Fibroblast of the conjunctiva (primary cell): ENCODE measurements around the gene DPF3.

Experiments used
- DNase-seq: peaks from one replicate; pipeline ENCODE4 v3.0.0-alpha.2; 2010; ENCODE audit warnings: low read depth

DPF3 gene

DNA sequence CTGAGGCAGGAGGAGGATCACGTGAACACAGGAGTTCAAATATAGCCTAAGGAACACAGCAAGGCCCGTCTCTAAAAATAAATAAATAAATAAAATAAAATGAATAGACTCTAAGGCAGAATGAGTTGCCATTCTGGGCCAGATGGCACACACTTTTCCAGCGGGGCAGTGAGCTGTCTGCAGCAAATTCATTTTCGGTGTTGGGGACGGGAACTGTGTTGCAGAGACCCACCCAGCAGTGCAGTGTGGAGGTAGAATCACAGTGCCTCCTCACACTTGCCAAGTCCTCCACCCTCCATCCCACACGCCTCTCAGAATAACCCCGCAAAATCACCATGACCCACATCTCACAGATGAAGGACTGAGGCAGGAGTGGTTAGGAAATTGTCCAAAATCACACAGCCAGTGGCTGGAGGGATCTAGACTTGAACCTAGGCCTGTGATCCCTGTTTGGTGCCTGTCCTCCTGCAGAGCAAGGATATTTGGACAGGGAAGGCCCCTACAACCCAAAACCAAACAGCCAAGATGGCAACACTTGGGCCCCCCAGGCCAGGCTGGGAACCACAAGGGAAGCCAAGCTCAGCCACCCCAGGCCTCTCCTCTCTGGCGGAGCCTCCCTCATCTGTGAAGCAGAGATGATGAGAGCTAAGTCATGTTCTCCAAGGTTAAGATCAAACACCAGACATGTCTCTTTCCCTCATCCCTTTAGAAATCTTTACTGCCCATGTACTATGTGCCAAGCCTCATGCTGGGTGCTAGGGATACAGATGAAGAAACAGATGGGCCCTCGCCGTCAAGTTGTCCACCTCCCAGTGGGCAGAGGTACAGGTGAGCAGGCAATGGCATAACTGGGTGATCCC is 152.7 kb downstream of the DPF3 start:
- DNase-seq, result no peak

DNA sequence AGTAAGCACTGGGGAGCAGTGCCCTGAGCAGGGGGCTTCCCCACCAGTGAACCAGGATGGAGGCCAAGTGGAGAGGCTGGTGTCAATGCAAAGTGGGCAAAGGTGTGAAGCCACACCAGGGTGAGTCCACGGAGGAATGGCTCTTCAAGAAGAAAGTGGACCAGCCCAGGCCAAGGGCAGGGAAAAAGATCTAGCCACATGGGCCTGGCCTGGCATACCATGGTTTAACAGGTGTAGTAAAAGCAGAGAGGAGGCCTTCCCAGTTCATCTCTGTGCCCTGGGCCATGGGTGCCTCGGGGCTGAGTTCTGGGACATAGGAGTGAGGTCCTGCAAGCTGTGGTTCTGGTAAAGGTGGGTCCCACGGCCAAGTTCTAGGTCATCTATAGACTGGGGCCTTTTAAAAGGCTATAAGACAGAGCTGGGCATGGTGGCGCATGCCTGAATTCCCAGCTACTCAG is 153.4 kb downstream of the DPF3 start:
- no peak for DNase-seq

DNA sequence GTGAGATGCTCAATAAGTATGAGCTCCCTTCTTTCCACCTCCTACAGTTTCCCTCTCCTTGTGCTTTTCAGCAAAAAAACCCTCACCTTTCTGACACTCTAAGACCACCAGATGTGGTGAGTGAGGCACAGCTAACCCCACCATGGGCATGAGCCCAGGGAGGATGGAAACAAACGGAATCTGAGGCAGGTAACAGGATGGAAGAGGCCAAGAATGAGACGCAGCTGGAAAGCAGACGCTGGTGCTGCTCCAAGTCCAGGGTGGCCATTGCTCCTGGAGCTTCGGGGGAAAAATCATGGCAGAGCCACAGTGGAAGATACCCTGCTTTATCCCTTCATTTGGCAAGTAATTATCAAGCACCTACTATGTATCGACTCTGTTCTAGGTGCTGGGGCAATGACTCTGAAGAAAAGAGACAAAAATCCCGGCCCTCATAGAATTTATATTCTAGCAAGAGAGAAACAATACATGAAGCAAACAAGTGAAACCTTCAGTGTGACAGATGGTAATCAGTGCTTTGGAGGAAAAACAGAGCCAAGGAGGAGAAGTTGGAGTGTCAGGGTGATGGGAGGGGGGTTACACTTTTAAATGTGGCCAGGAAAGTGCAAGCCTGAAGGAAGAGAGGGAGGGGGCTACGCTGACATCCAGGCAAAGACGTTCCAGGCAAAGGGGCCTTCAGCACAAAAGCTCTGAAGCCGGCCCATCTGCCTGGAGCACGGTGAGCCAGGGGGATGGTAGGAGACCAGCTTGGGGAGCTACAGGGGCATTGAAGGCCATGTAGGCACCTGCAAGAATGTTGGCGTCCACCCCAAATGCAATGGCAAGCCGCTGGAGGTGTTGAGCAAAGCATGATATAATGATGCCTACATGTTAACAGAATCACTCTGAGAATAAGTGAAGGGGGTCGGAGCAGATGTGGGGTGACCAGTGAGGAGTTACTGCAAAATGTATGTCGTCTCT is 154.2 kb downstream of the DPF3 start:
- no peak for DNase-seq

DNA sequence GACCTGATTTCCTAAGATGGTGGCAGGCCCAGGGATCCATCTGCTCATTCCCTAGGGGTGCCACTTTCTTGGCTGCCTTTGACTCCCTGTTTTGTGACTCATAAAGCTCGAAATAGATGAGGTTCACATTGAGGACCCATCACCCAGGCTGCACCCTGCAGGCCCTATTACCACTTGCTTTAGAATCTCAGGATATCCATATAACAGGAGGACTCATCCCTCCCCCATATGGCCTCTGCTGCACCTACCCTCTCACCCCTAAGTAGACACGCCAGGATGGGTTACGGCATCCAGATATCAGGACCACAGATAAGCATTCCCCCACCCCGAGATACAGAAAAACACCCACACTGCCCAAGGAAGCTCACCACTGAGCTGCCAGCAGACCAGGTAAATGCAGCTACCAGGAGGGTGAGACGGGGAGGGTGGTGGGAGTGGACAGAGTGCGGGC is 155.7 kb downstream of the DPF3 start:
- DNase-seq, result no peak

DNA sequence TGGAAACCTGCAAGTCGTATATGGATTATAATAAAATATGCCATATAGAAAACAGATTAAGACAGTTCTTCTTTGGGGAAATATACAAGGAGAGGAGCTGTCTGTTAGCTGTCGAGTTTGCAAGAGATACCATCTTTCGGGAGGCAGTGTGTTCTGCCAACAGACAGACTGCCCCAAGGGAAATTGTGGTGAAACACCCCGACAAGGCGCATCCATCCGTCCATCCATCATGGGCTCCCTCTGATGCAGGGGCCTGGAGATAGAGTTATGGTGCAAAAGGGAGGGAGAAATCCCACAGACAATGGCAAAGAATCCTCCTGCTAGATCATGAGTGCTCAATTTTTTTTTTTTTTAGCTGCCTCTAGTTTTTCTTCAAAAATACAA is 156.3 kb downstream of the DPF3 start:
- no peak for DNase-seq

DNA sequence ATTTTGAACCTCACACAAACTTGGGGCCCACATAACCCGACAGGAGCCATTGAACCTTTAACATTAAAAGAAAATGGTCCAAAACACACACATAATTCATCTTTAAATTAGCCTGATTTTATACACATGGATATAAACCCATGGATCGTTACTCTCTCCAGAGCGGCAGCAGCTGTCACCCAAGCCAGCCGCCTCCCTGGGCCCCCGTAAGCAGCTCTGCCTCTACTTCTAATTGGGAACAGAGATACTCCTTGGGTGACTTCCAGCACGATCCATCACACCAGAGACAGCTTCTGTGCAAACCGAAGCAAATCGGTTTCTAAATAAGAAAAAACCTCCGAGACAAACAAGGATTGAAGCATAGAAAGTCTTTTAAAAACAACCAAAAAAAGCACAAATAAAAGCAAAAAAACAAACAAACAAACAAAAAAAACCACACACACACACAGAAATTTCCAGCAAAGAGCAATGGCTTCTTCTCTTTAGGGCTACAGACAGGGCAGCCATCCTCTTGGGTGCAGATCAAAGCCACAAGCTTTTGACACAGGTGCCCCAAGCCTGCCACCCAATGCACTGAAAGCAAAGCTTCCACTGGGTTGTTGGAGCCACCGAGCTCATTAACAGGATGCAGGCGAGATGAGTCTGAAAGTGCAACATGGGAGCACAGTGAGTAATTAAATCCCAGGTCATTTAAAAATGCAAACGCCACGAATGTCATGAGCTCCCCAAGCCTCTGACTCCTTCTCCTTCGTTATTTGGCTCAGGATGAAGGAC is 156.9 kb downstream of the DPF3 start:
- no peak for DNase-seq

DNA sequence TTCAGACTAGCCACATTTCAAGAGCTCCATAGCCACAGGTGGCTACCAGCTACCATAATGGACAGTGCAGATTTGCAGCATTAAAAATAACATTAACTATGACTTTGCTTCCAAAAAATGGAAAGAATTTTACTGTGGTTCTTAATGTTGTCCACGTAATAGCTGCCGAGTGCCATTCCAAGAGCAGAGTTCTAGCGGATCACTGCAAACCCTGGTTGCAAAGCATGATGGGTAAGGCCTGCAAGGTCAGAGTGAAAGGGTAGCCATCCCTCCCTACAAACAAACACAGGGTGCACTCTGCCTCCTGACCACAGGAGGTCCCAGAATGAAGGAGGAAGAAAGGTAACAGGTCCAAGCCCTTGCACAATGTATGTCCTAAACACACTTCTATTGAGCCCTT is 157.6 kb downstream of the DPF3 start:
- DNase-seq, result peak; percentile 52

DNA sequence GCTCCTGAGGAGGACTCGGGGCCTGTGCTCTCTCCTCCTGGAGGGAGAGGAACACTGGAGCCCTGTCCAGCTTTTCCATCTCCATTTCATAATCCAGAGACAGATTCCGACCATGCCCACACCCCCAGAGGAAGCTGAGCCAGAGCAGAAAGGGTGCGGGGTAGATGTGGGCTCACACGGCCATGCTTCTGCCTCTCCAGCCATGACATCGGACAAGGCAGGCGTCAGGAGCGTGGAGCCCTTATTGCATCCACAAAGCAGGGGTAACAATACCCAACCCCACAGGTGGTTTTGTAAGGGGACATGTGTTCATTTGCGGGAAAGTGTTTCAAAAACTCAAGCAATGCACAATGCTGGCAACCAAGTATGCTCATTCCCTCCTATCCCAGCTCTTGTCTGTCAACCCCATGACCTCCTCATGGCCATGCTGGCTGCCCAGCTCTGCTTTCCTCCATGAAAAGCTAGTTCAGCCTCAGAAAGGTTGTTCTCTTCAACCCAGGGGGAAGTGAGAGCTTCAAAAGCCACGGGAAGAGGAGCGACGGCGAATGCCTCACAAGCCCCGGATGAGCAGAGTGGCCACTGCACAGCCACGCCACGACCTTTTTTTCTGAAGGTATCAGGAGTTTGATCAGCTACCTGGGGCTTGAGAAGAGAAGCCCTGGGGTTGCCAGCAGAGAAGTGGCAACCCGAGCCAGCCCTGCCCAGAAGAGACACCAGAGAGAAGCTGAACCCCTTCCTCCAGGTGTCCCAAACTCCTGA is 161.7 kb downstream of the DPF3 start:
- DNase-seq, result no peak

DNA sequence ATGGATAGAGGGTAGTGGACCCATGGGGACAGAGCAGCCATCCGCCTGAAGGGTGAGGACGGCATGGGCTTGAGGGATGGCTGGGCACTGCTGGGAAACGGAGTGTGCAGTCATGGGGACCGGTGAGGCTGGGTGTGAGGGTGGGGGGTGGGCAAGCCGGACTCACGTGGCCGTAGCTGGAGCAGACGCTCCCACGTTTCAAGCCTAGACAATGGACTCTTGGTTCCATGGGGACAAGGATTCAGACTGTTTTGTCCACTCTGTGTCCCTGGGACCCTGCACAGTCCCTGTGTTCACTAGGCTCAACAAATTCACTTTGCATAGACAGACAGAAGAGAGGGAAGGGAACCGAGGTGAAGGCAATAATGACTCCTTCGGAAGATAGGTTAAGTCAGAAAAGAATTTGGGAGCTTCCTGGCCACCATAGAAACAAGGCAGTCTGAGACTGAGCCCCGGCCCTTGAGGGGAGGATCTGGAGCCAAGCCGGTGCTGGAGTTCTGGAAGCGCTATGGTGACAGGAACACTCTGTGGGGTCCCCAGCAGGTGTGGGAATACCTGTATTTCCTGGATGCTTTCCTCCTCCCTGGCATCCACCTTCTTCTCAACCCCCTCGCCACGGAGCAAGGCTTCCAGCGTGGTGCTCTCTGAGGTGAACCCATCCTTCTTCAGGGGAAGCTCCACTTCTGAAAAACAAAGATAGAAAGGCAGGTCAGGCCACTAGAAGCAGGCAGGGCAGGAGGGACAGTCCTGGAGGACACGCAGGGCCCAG is 162.5 kb downstream of the DPF3 start:
- DNase-seq, result no peak

DNA sequence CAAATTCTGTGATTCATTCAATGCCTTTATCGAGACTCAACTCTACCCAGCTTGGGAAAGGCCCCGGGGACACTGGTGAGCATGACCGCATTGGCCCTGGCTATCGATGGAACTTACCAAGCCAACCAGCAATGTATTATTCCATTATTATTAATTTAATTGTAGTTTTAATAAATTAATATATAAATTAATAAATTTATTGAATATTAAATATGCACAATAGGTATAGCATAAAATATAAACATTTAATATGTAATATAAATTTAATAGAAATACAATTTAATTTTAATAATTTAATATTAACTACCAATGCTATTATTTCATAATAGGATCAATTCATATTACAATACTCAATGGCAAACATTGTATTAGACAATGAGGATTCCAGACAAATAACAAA is 163.4 kb downstream of the DPF3 start:
- no peak for DNase-seq

DNA sequence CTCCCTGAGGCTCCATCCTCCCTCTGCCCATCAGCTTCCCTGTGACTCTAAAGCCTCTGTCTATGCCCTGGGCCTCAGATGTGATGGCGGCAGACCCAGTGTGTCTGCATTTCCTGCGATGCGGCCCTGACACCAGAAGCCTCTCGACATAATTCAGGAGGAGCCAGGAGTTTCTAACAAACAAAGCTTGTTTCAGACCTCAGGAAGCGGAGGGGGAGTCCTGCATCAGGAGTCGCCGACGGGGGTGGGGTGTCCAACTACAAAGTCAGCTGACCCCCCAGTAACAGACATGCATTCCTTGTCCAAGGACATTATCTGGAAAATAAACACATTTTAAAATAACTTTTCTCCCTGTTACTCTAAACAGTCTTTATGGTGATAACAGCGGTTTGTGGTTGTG is 167.5 kb downstream of the DPF3 start:
- DNase-seq, result no peak

DNA sequence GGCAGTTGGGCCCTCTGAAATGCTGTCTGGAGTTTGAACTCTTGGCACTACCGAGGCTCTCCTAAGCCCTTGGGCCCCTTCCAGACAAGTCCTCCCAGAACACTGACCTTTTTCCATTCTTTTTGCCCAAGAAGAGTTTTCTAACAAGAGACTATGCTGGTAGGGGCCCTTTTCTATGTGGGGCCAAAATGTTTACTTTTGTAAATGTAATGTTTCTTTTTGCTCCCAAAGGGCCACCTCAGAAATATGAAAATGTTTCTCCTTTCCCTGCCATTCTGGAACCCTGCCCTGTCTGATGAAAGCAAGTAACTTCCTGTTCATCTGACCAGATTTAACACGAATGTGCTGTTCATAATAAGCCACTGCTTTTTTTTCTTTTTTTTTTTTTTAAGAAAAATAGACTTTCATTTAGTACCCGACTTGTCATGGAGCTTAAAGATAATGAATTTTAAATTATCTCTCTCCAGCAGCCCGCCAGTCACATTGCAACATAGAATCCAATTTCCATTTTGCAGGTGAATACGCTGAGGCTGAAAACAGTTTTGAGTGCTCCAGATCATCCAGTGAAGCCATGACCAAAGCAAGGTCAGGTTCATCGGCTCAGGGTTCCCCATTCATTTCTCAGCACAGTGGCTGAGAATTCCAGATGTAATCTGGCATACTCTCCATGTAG is 169.9 kb downstream of the DPF3 start:
- DNase-seq, result peak; percentile 65

DNA sequence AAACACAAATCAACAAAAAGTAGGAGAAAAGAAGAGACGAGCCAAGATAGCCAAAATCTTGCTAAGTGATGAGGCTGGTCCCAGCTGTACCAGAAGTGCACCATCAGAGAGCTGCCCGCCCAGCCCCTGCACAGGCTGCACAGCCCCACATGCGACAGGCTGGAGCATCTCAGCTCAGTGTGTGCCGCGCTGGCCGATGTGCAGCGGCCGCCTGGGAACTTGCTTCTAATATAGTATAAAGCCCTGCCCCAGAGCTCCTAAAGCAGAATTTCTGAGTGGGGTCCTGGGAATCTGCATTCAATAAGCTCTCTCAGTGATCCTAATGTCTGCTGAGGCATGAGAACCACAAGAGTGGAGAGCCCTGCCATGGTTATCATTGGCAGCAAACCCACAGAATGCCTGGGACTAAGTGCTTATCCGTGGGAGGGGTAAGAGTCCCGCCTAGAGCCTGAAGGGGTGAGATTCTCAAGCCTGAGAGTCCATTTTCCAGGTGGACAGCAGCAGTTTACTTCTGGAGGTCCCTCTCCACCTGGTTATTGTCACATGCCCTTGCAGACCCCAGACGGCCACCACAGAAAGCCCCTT is 171.6 kb downstream of the DPF3 start:
- DNase-seq, result no peak

DNA sequence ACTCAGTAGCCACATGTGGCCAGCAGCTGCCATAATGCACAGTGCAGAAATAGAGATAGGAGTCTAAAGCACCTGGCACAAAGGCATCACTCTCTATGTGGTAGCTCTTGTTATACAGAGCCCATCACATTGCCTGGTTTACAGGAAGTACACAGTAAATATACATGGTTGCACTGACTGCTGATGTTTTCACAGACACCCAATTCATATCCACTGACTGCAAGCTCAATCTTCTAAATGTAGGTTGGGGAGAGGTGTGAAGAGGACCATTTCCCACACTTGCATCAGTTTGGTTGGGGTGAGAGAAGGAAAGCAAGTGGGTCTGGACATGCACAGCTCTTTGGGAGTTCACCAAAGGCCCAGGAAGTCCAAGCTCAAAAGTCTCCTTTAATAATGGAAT is 172.8 kb downstream of the DPF3 start:
- no peak for DNase-seq

DNA sequence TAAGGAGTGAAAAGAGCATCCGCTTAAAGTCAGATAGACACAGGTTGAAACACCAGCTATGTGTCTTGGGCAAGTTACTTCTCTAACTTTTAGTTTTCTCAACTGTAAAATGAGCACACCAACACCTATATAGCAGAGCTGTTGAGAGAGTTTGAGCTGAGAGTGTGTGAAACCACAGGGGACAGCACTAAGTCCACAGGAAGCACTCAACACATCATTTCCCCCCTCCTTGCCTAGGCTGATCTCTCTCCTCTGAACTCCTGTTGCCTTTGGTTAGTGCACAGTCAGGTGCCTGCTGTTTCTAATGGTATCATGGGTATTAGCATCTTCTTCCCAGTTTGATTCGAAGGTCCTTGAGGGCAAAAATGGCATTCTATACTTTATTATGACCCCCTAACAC is 176.7 kb downstream of the DPF3 start:
- no peak for DNase-seq

DNA sequence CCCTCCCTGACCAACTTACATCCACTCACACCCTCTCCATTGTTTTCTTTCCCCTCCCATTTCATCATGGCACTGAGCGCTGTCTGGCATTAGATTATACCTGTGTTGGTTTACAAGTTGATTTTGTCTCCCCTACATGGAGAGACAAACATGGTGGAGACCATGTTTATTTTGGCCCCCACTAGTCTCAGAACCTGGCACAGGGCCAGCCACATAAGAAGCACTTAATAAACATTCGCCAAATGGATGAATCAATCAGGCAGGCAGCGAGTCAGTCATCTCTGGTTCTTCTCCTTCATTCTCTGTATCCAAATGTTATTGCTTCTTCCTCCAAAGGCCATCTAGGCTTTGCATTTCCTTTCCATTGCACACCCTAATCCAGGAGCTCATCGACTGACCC is 177.4 kb downstream of the DPF3 start:
- no peak for DNase-seq

DNA sequence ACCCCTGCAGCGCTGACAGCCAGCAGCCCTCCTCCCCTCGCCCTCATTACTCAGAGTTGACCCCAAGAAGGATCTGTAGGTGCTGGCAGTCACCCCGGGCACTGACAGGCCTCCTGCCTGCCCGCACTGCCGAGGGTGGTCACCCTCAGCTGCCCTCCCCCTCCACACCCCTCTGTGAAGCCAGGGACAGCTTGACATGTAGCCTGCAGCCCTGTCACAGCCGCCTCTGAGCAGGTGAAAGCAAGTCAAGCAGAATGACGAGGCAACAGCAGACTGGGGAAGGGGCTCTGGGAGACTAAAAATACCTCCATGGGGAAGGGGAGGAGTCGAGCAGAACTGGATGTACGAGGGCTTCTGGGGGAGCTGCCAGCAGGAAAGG is 178.1 kb downstream of the DPF3 start:
- no peak for DNase-seq

DNA sequence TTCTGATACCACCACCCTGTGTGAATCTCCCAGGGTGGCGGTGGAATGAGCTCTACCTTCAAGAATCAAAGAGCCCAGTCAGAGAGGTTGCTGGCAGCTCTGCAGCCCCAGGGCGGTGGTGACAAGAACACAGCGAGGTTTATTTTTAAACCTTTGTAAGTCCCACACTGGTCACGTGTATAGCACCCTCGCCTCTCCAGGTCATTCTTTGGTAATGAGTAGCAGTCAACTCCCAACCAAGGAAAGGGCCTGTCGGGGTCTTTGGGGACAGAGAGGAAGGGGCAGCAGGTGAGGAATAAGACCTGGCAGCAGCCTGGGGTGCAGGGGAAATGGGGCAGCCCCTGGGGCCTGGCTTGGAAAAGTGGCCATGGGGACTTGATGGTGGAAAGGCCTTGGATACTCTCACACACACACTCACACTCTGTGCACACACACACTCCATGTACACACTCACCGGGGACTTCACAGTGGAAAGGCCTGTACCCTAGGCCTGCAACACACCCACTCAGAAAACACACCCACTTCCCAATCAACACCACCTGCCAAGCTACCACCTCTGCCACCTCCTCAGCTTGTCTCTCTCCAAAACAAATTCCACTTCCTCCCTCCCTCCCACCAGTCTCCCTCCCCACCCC is 178.6 kb downstream of the DPF3 start:
- DNase-seq, result no peak

DNA sequence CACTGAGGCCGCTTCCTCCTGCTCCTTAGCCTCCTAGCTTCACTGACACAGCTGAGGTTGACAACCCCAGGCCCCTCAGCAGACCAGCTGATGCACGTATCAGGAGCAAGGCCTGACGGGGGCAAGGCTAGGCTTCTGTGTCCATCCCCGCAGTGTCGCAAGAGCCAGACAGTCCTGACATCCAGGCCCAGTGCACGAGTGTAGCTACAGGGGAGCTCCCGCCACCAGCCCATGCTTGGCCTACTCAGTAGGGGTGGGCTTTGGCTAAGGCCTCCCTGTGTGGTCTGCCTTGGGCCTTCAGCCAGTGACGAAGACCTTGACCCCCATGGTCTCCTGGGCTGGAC is 179.1 kb downstream of the DPF3 start:
- DNase-seq, result no peak
